ENCODE results near the gene KRT6B.
A peak's percentile ranks its signal among the peaks of the same experiment; 100 is the strongest.
"Not testable (repeated sequence)": the region's sequence is repeated elsewhere in the genome, so short reads cannot be mapped to it uniquely, and the experiment has no call there.

KRT6B gene

GRCh38 chr12:52452101-52452500 is at the start of gene KRT6B:
TSS of gene KRT6B (minus strand) at chr12:52452146. CDS start at chr12:52452078, 68 bp downstream.
- DNase-seq (ENCODE audit: low spot score) (no peak), FAIRE-seq (no peak)

GRCh38 chr12:52501490-52501889 is 49.5 kb upstream of the KRT6B start:
- DNase-seq (ENCODE audit: low spot score) (no peak), FAIRE-seq (no peak)

- not testable (repeated sequence) for FAIRE-seq; DNase-seq (ENCODE audit: low spot score)
Observed at GRCh38 chr12:52500574-52500973, 48.6 kb upstream of the KRT6B start.

- FAIRE-seq = no peak
- no peak for DNase-seq (ENCODE audit: low spot score)
Observed at GRCh38 chr12:52499806-52500560, 48.0 kb upstream of the KRT6B start.

GRCh38 chr12:52498946-52499345 is 47.0 kb upstream of the KRT6B start:
- FAIRE-seq (no peak), DNase-seq (ENCODE audit: low spot score) (no peak)

GRCh38 chr12:52497975-52498374 is 46.0 kb upstream of the KRT6B start:
- peak; percentile 9 for FAIRE-seq
- no peak for DNase-seq (ENCODE audit: low spot score)

GRCh38 chr12:52496590-52497071 is 44.7 kb upstream of the KRT6B start:
- DNase-seq (ENCODE audit: low spot score) (peak; percentile 91), FAIRE-seq (no peak)

GRCh38 chr12:52496054-52496453 is 44.1 kb upstream of the KRT6B start:
- FAIRE-seq = no peak
- peak; percentile 55 for DNase-seq (ENCODE audit: low spot score)

GRCh38 chr12:52495389-52495788 is 43.4 kb upstream of the KRT6B start:
- FAIRE-seq (no peak), DNase-seq (ENCODE audit: low spot score) (peak; percentile 75)

- FAIRE-seq = no peak
- DNase-seq (ENCODE audit: low spot score) = peak; percentile 49
Observed at GRCh38 chr12:52494518-52494917, 42.6 kb upstream of the KRT6B start.

GRCh38 chr12:52494100-52494499 is 42.2 kb upstream of the KRT6B start:
- DNase-seq (ENCODE audit: low spot score) (no peak), FAIRE-seq (peak; percentile 56)

GRCh38 chr12:52493172-52493571 is 41.2 kb upstream of the KRT6B start, which contains the start of gene KRT6A:
TSS of gene KRT6A (minus strand) at chr12:52493257. CDS start at chr12:52493188, 69 bp downstream.
- no peak for FAIRE-seq
- no peak for DNase-seq (ENCODE audit: low spot score)

GRCh38 chr12:52492405-52492804 is 40.5 kb upstream of the KRT6B start:
- not testable (repeated sequence) for DNase-seq (ENCODE audit: low spot score); FAIRE-seq

- not testable (repeated sequence) for DNase-seq (ENCODE audit: low spot score); FAIRE-seq
Observed at GRCh38 chr12:52491495-52491894, 39.5 kb upstream of the KRT6B start.

- FAIRE-seq (no peak), DNase-seq (ENCODE audit: low spot score) (no peak)
Observed at GRCh38 chr12:52488736-52489135, 36.8 kb upstream of the KRT6B start.

- not testable (repeated sequence) for DNase-seq (ENCODE audit: low spot score)
- FAIRE-seq = peak; percentile 17
Observed at GRCh38 chr12:52487744-52488443, 35.9 kb upstream of the KRT6B start.

GRCh38 chr12:52487211-52487610 is 35.3 kb upstream of the KRT6B start:
- no peak for FAIRE-seq
- no peak for DNase-seq (ENCODE audit: low spot score)

GRCh38 chr12:52486166-52487105 is 34.5 kb upstream of the KRT6B start:
- DNase-seq (ENCODE audit: low spot score) = no peak
- no peak for FAIRE-seq

- DNase-seq (ENCODE audit: low spot score) (no peak), FAIRE-seq (no peak)
Observed at GRCh38 chr12:52480073-52480472, 28.1 kb upstream of the KRT6B start.

- DNase-seq (ENCODE audit: low spot score) = no peak
- FAIRE-seq = no peak
Observed at GRCh38 chr12:52477651-52478050, 25.7 kb upstream of the KRT6B start.

GRCh38 chr12:52474212-52474611 is 22.3 kb upstream of the KRT6B start:
- FAIRE-seq (no peak), DNase-seq (ENCODE audit: low spot score) (no peak)
